K562 (cell line): ENCODE measurements around the gene ANKS4B. TPM values are rescaled to one million over a fixed set of nuclear protein-coding genes. Genes with fewer than 3 reads are reported as not detected.
A peak's percentile ranks its signal among the peaks of the same experiment; 100 is the strongest.

ENCODE experiments used
- FOXM1 ChIP-seq, 2 experiments: fragments of 450-650 bp in 1 of 2; sonication (generic) in 1 of 2; formaldehyde crosslinking in 1 of 2; IDR thresholded peaks; 2 replicates each; pipeline versions ENCODE4 v1.6.1 to v1.9.0; 2017 to 2022; ENCODE audit warnings: low read depth in 2 of 2, mild to moderate bottlenecking in 2 of 2, missing genetic modification reagents in 1 of 2, moderate library complexity in 1 of 2
- LEF1 ChIP-seq: fragments of 450-650 bp; IDR thresholded peaks from 2 replicates; pipeline ENCODE4 v1.6.1; 2016; ENCODE audit warnings: mild to moderate bottlenecking
- MTA2 ChIP-seq: fragments of 450-650 bp; IDR thresholded peaks from 2 replicates; pipeline ENCODE4 v1.6.1; 2016; ENCODE audit warnings: low read depth
- MXI1 ChIP-seq: IDR thresholded peaks from 2 replicates; pipeline ENCODE4 v1.6.1; 2011; ENCODE audit warnings: low read depth, mild to moderate bottlenecking, improper control_type of control experiment, low read length
- NFE2 ChIP-seq: IDR thresholded peaks from 2 replicates; pipeline ENCODE4 v1.6.1; 2014; ENCODE audit warnings: antibody characterized with exemption, low read depth
- OTX1 ChIP-seq: fragments of 450-650 bp; formaldehyde crosslinking; IDR thresholded peaks from 2 replicates; pipeline ENCODE4 v1.4.0; 2022; ENCODE audit warnings: mild to moderate bottlenecking
- SMARCA4 ChIP-seq: fragments of 450-650 bp; IDR thresholded peaks from 2 replicates; pipeline ENCODE4 v1.6.1; 2016
- SMC3 ChIP-seq: conservative IDR thresholded peaks from 2 replicates; pipeline ENCODE4 v1.6.1; 2011; ENCODE audit warnings: low read depth, low read length, improper control_type of control experiment; ENCODE audit not compliant: insufficient read depth
- ZNF507 ChIP-seq: conservative IDR thresholded peaks from 2 replicates; pipeline ENCODE4 v1.6.1; 2017; ENCODE audit warnings: missing genetic modification characterization, missing compliant biosample characterization
- ZNF717 ChIP-seq: fragments of 250-450 bp; sonication (Bioruptor Pico); IDR thresholded peaks from 2 replicates; pipeline ENCODE4 v1.5.0; 2021
- ZNF780A ChIP-seq: fragments of 250-450 bp; sonication (Bioruptor Pico); IDR thresholded peaks from 2 replicates; pipeline ENCODE4 v1.5.0; 2021; ENCODE audit warnings: mild to moderate bottlenecking
- polyA plus RNA-seq, 8 experiments: library from polyadenylated mRNA; depleted of rRNA in 4 of 8; stranded (reverse) in 5 of 8; unstranded in 3 of 8; fragments of >200 nt; fragmentation: Nextera tagmentation in 2 of 8; fragmentation: Illumina TruSeq in 1 of 8; extraction: Ambion mirVana in 2 of 8; extraction: Trizol in 1 of 8; gene quantifications; 2 replicates each; pipeline versions ENCODE4 v1.2.1 to v1.2.3, GENCODE V29; 2011 to 2014; ENCODE audit warnings: inconsistent platforms in 1 of 8, missing spikeins in 1 of 8
- total RNA-seq, 7 experiments: library from RNA; depleted of rRNA in 6 of 7; stranded (reverse); fragments of >200 nt in 6 of 7; fragmentation: Illumina TruSeq in 2 of 7; extraction: Trizol in 2 of 7; gene quantifications; 2 replicates each; pipeline versions ENCODE4 v1.2.1 to v1.2.3, GENCODE V29; 2011 to 2021; ENCODE audit warnings: low replicate concordance in 1 of 7
- TF ChIP-seq, protein P1 (sequence below): fragments of 450-650 bp; IDR thresholded peaks from 2 replicates; pipeline ENCODE4 v1.6.1; 2017; ENCODE audit warnings: mild to moderate bottlenecking, moderate library complexity
- TF ChIP-seq, protein P2 (sequence below): sonication (generic); formaldehyde crosslinking; IDR thresholded peaks from 2 replicates; pipeline ENCODE4 v1.8.1; 2023; ENCODE audit warnings: missing genetic modification reagents, mild to moderate bottlenecking, borderline replicate concordance
- TF ChIP-seq, protein P3 (sequence below): fragments of 200-800 bp; sonication (Bioruptor generic); IDR thresholded peaks from 2 replicates; pipeline ENCODE4 v1.6.1; 2017; ENCODE audit warnings: missing genetic modification characterization, missing compliant biosample characterization
- TF ChIP-seq, protein P4 (sequence below): sonication (generic); formaldehyde crosslinking; IDR thresholded peaks from 2 replicates; pipeline ENCODE4 v1.8.1; 2022; ENCODE audit warnings: missing genetic modification reagents
- TF ChIP-seq, protein P5 (sequence below): fragments of 450-650 bp; formaldehyde crosslinking; IDR thresholded peaks from 2 replicates; pipeline ENCODE4 v1.4.0; 2022; ENCODE audit warnings: missing genetic modification characterization

Gene ANKS4B
- total and polyA plus RNA-seq, 9 of the 15 experiments (the other 6 are each of a cell fraction or from before 2014, with no cell fraction given), result not detected

DNA sequence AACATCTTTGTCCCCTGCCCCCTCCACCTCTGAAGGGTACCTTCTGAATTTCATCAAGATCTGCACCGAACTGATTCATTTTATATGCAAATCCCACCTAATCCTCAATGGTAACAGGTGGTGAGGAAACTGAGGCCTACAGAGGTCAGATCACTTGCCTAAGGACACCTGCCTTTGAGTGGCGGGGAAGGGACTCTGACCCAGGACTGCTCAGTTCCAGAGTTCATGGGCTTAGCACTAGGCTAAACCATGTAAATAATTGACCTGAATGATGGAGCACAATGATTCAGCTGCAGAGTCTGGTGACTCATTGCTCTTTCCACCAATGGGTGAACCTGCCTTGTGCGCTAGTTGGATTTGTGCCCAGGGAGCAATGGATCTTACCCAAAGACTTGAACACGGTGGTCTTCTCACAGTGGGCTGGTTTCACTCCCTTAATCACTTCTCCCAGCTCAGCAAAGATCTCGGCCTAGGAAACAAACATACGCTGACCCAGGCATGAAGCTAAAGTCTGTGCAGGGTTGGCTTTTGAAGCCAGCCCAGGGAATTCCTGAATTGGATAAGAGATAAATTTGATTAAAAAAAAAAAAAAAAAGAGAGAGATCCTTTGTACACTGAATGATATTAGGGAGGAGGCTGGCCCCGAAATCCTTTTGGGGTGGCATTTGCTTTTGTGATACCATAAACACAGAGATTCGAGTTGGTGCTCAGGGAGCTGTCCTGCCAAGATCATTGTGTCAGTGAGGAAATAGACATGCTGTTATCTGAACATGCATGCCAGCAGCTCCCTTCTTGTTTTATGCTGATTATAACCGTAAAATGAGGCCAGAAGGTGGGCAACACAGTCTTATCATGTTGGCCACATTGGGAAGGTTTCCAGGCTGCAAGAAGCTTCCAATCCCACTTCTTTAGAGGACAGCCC is 27.6 kb downstream of the ANKS4B start (continued):
- no peak for TF ChIP-seq OTX1 (CRISPR knock-in tag)
- no peak for TF ChIP-seq ZNF507
- TF ChIP-seq NFE2, result peak; percentile 95
- TF ChIP-seq LEF1, result peak; percentile 82; the same call in 1 of the 2 replicates
- no peak; the same call in 1 of the 2 replicates for TF ChIP-seq MXI1
- TF ChIP-seq, protein P1, sequence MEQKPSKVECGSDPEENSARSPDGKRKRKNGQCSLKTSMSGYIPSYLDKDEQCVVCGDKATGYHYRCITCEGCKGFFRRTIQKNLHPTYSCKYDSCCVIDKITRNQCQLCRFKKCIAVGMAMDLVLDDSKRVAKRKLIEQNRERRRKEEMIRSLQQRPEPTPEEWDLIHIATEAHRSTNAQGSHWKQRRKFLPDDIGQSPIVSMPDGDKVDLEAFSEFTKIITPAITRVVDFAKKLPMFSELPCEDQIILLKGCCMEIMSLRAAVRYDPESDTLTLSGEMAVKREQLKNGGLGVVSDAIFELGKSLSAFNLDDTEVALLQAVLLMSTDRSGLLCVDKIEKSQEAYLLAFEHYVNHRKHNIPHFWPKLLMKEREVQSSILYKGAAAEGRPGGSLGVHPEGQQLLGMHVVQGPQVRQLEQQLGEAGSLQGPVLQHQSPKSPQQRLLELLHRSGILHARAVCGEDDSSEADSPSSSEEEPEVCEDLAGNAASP, result no peak
- TF ChIP-seq MTA2, result peak; percentile 97
- TF ChIP-seq, protein P2, sequence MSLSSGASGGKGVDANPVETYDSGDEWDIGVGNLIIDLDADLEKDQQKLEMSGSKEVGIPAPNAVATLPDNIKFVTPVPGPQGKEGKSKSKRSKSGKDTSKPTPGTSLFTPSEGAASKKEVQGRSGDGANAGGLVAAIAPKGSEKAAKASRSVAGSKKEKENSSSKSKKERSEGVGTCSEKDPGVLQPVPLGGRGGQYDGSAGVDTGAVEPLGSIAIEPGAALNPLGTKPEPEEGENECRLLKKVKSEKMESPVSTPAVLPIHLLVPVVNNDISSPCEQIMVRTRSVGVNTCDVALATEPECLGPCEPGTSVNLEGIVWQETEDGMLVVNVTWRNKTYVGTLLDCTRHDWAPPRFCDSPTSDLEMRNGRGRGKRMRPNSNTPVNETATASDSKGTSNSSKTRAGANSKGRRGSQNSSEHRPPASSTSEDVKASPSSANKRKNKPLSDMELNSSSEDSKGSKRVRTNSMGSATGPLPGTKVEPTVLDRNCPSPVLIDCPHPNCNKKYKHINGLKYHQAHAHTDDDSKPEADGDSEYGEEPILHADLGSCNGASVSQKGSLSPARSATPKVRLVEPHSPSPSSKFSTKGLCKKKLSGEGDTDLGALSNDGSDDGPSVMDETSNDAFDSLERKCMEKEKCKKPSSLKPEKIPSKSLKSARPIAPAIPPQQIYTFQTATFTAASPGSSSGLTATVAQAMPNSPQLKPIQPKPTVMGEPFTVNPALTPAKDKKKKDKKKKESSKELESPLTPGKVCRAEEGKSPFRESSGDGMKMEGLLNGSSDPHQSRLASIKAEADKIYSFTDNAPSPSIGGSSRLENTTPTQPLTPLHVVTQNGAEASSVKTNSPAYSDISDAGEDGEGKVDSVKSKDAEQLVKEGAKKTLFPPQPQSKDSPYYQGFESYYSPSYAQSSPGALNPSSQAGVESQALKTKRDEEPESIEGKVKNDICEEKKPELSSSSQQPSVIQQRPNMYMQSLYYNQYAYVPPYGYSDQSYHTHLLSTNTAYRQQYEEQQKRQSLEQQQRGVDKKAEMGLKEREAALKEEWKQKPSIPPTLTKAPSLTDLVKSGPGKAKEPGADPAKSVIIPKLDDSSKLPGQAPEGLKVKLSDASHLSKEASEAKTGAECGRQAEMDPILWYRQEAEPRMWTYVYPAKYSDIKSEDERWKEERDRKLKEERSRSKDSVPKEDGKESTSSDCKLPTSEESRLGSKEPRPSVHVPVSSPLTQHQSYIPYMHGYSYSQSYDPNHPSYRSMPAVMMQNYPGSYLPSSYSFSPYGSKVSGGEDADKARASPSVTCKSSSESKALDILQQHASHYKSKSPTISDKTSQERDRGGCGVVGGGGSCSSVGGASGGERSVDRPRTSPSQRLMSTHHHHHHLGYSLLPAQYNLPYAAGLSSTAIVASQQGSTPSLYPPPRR (CRISPR knock-in tag), result peak; percentile 65; the same call in 1 of the 2 replicates
- TF ChIP-seq, protein P3, sequence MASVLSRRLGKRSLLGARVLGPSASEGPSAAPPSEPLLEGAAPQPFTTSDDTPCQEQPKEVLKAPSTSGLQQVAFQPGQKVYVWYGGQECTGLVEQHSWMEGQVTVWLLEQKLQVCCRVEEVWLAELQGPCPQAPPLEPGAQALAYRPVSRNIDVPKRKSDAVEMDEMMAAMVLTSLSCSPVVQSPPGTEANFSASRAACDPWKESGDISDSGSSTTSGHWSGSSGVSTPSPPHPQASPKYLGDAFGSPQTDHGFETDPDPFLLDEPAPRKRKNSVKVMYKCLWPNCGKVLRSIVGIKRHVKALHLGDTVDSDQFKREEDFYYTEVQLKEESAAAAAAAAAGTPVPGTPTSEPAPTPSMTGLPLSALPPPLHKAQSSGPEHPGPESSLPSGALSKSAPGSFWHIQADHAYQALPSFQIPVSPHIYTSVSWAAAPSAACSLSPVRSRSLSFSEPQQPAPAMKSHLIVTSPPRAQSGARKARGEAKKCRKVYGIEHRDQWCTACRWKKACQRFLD (CRISPR knock-in tag), result peak; percentile 69; the same call in 1 of the 2 replicates
- TF ChIP-seq SMC3, result no peak
- TF ChIP-seq, protein P4, sequence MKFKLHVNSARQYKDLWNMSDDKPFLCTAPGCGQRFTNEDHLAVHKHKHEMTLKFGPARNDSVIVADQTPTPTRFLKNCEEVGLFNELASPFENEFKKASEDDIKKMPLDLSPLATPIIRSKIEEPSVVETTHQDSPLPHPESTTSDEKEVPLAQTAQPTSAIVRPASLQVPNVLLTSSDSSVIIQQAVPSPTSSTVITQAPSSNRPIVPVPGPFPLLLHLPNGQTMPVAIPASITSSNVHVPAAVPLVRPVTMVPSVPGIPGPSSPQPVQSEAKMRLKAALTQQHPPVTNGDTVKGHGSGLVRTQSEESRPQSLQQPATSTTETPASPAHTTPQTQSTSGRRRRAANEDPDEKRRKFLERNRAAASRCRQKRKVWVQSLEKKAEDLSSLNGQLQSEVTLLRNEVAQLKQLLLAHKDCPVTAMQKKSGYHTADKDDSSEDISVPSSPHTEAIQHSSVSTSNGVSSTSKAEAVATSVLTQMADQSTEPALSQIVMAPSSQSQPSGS (CRISPR knock-in tag), result no peak
- peak; percentile 93 for TF ChIP-seq SMARCA4
- TF ChIP-seq, protein P5, sequence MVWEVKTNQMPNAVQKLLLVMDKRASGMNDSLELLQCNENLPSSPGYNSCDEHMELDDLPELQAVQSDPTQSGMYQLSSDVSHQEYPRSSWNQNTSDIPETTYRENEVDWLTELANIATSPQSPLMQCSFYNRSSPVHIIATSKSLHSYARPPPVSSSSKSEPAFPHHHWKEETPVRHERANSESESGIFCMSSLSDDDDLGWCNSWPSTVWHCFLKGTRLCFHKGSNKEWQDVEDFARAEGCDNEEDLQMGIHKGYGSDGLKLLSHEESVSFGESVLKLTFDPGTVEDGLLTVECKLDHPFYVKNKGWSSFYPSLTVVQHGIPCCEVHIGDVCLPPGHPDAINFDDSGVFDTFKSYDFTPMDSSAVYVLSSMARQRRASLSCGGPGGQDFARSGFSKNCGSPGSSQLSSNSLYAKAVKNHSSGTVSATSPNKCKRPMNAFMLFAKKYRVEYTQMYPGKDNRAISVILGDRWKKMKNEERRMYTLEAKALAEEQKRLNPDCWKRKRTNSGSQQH (CRISPR knock-in tag), result no peak
- peak; percentile 94 for TF ChIP-seq FOXM1 (IDR thresholded peaks at IDR 0.05; ENCODE audit: low read depth)
- TF ChIP-seq FOXM1 (CRISPR knock-in tag; IDR thresholded peaks at IDR 0.05; ENCODE audit: low read depth), result no peak
- TF ChIP-seq ZNF780A, result no peak
- no peak for TF ChIP-seq ZNF717 (CRISPR knock-in tag)
